ENCODE results near the gene HDAC11. TPM values are rescaled to one million over a fixed set of nuclear protein-coding genes. Genes with fewer than 3 reads are reported as not detected.

The HDAC11 gene
- total and polyA plus RNA-seq, 4 donors = 2.5 to 9.0 (median 3.2) TPM

- H3K4me3 ChIP-seq (ENCODE audit: low read depth in 1 of 3, low read length in 3 of 3) = no peak overlapping the region
- WGBS = 96% methylated on average over 18 of the region's 18 CpGs
- H3K36me3 ChIP-seq (ENCODE audit: control insufficient read depth in 4 of 4, insufficient read depth in 3 of 4, low read depth in 1 of 4, low read length in 3 of 4) = no peaks in the 10 kb centered on the region
- no peaks in the 10 kb centered on the region for H3K4me1 ChIP-seq (ENCODE audit: control insufficient read depth in 4 of 4, insufficient read depth in 4 of 4, low read length in 3 of 4)
- no peak overlapping the region for H3K9ac ChIP-seq (ENCODE audit: low read depth in 1 of 2, low read length in 2 of 2)
- H3K27ac ChIP-seq (ENCODE audit: low read depth in 1 of 2, low read length in 2 of 2) = no peak overlapping the region
- TF ChIP-seq NR2F2 (IDR thresholded peaks at IDR 0.05) (no peak), JUND (IDR thresholded peaks at IDR 0.05) (no peak), MAX (IDR thresholded peaks at IDR 0.05) (no peak), GABPA (IDR thresholded peaks at IDR 0.05 in 1 of 2, conservative IDR thresholded peaks at IDR 0.05 in 1 of 2) (no peak), HNF4A (conservative IDR thresholded peaks at IDR 0.05) (no peak), REST (IDR thresholded peaks at IDR 0.05) (no peak), ATF3 (IDR thresholded peaks at IDR 0.05) (no peak), EGR1 (IDR thresholded peaks at IDR 0.05; ENCODE audit: low read depth in 2 of 2) (no peak), ZBTB33 (IDR thresholded peaks at IDR 0.05) (no peak), SP1 (IDR thresholded peaks at IDR 0.05) (no peak), HNF4G (IDR thresholded peaks at IDR 0.05) (no peak), FOXA1 (IDR thresholded peaks at IDR 0.05) (no peak), YY1 (IDR thresholded peaks at IDR 0.05) (no peak), CTCF (IDR thresholded peaks at IDR 0.05; ENCODE audit: low read depth, low read length, missing input control) (no peak), TAF1 (conservative IDR thresholded peaks at IDR 0.05) (no peak), RXRA (IDR thresholded peaks at IDR 0.05) (no peak)
- no peaks in the 10 kb centered on the region for H3K27me3 ChIP-seq (ENCODE audit: control insufficient read depth in 4 of 4, insufficient read depth in 4 of 4, low read length in 3 of 4)
- DNase-seq (ENCODE audit: low spot score) = no peak
- H3K9me3 ChIP-seq (ENCODE audit: control insufficient read depth in 4 of 4, low read length in 3 of 4) = no peaks in the 10 kb centered on the region
Measured at GRCh38 chr3:13501958-13502790, 22.1 kb downstream of the HDAC11 start.
